Measurements from ENCODE around the gene ERICH2. TPM values are rescaled to one million over a fixed set of nuclear protein-coding genes. Genes with fewer than 3 reads are reported as not detected.

ERICH2 gene
- polyA plus RNA-seq, 1 of the 3 experiments (the other 2 are of a cell fraction): not detected

DNA sequence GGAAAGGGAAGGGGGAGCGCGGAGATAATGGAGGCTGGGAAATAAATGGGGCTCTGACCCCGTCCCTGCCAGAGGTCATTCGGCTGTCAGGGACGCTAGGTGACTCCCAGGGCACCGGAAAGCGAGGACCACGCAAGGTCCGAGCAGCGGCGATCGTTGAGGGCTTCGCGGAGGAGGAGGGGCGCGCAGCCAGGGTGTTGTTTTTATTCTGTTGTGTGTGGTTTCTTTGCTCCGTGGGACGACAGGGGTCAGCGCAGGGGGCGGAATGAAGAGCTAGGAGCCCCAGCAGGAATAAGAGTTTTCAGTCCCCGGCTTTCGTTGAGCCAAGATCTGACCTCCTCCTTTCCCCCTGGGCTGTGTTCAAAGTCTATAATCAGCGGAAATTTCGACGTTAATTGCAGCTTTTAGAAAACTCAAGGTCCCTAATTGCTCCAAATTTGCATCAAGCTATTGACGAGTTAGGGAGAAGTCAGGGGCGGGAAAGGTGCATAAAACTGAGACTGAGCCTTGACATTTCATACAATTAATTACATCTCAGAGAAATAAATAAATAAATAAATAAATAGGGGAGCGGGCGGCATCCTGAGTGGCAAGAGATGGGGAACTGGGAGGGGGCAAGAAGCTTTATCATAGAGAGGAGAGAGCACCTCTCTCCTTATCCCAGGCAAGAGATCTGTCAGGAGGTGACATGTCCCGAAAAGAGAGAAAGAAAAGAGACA lies 48.7 kb downstream of the ERICH2 start:
- Histone ChIP-seq H3K4me2 (peak overlapping the region; percentile 74; the same call in 1 of the 2 replicates), H3K9me3 (no peaks in the 10 kb centered on the region), H3K27me3 (ENCODE audit: insufficient read depth) (peaks cover 95% of the 10 kb centered on the region), H3F3A (replicated peaks; ENCODE audit: insufficient read depth) (no peaks in the 10 kb centered on the region), H3K4me3 (ENCODE audit: low read depth in 2 of 2, low read length in 1 of 2) (no peak overlapping the region), H3K79me2 (ENCODE audit: insufficient read depth) (no peaks in the 10 kb centered on the region), H3K4me1 (ENCODE audit: control insufficient read depth in 1 of 2, insufficient read depth in 2 of 2, low read depth in 1 of 2, low read length in 1 of 2) (peaks cover 5 to 46% of the 10 kb centered on the region in 2 experiments; a peak in 2 of 4 replicates), H3K9ac (no peak overlapping the region), H3K9me2 (no peaks in the 10 kb centered on the region), H4K20me1 (ENCODE audit: insufficient read depth) (no peaks in the 10 kb centered on the region), H2AFZ (ENCODE audit: low read depth) (no peak overlapping the region), H3K36me3 (replicated peaks in 1 of 2; ENCODE audit: control insufficient read depth in 1 of 2, insufficient read depth in 2 of 2, low read length in 1 of 2) (no peaks in the 10 kb centered on the region), H3K27ac (ENCODE audit: low read depth in 2 of 2, low read length in 1 of 2) (no peak overlapping the region)
- WGBS (ENCODE audit: low lambda C conversion rate): 22% methylated on average over 27 of the region's 30 CpGs
- ChIA-PET CTCF (interaction anchor here (0.6 to 10.8 kb wide), 8 partner anchors 14 to 583 kb away, joined by 3 to 148 read pairs (median 4); partner anchors contain the start of gene ERICH2), POLR2A (no interaction called here)
- peak; percentile 74; the same call in 1 of the 2 replicates for TF ChIP-seq EZH2phosphoT487 (IDR thresholded peaks at IDR 0.05; ENCODE audit: borderline replicate concordance, low read depth)
- no peak for TF ChIP-seq EP300 (IDR thresholded peaks at IDR 0.05; ENCODE audit: borderline replicate concordance in 1 of 2, low read depth in 1 of 2, low read length in 1 of 2)
- TF ChIP-seq, protein P1, sequence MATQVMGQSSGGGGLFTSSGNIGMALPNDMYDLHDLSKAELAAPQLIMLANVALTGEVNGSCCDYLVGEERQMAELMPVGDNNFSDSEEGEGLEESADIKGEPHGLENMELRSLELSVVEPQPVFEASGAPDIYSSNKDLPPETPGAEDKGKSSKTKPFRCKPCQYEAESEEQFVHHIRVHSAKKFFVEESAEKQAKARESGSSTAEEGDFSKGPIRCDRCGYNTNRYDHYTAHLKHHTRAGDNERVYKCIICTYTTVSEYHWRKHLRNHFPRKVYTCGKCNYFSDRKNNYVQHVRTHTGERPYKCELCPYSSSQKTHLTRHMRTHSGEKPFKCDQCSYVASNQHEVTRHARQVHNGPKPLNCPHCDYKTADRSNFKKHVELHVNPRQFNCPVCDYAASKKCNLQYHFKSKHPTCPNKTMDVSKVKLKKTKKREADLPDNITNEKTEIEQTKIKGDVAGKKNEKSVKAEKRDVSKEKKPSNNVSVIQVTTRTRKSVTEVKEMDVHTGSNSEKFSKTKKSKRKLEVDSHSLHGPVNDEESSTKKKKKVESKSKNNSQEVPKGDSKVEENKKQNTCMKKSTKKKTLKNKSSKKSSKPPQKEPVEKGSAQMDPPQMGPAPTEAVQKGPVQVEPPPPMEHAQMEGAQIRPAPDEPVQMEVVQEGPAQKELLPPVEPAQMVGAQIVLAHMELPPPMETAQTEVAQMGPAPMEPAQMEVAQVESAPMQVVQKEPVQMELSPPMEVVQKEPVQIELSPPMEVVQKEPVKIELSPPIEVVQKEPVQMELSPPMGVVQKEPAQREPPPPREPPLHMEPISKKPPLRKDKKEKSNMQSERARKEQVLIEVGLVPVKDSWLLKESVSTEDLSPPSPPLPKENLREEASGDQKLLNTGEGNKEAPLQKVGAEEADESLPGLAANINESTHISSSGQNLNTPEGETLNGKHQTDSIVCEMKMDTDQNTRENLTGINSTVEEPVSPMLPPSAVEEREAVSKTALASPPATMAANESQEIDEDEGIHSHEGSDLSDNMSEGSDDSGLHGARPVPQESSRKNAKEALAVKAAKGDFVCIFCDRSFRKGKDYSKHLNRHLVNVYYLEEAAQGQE (IDR thresholded peaks at IDR 0.05; ENCODE audit: low read depth, low read length): no peak
- DNase-seq: no peak

DNA sequence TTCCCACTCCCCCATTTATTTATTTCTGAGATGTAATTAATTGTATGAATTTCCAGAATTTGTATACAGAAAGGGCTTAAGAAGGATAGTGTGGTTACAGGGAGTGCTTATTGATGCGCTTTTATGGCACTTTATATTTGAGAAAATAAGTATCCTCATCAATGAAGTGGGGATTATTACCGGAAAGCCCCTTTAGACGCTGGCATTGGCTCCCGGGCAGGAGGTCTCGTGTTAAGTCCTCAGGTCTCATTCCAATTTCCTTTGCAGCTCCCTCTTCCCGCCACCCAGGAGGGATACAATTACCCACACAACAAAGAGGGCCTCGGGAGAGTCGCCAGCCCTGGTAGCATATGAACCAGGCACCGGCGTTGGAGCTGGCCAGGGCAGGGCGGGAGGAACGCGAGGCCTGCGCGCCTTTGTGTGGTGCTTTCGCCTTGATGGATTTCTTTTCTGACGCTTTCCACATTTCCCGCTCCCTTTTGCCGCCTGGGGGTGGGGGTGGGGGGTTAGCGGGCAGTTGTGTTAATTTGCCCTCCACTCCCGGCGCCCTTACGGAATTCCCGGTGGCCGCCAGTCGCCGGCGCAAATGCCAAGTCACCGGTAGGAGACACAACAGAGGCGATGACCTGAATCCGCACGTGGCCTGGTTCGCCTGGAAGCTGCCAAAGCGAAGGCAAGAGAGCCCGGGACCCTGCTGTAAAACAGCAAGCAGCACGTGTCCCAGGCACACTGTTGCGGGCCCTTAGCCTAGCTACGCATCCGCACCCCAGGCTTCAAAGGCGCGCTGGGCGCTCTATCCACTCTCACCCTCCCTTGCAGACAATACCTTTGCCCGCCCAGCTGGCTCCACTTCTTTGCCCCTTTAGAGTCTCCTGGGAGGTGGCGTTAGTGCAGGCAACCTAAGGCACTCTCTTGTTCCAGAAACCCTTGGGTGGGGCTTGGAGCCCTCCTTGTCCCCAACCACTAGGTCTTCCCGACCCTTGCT lies 49.8 kb downstream of the ERICH2 start:
- H4K20me1 ChIP-seq (ENCODE audit: insufficient read depth): no peaks in the 10 kb centered on the region
- H3K9me3 ChIP-seq: no peaks in the 10 kb centered on the region
- no peak overlapping the region for H3K4me3 ChIP-seq (ENCODE audit: low read depth in 2 of 2, low read length in 1 of 2)
- no peaks in the 10 kb centered on the region for H3K79me2 ChIP-seq (ENCODE audit: insufficient read depth)
- no peak overlapping the region for H2AFZ ChIP-seq (ENCODE audit: low read depth)
- TF ChIP-seq YY1 (IDR thresholded peaks at IDR 0.05; ENCODE audit: low read depth): no peak
- TF ChIP-seq, protein P2, sequence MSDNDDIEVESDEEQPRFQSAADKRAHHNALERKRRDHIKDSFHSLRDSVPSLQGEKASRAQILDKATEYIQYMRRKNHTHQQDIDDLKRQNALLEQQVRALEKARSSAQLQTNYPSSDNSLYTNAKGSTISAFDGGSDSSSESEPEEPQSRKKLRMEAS (IDR thresholded peaks at IDR 0.05; ENCODE audit: low read depth): 0 out of 2 replicates have a peak, but pooled peaks have one; percentile 32
- no peak for TF ChIP-seq RXRA (IDR thresholded peaks at IDR 0.05; ENCODE audit: borderline replicate concordance, low read depth)
- no peak for TF ChIP-seq POLR2AphosphoS5 (IDR thresholded peaks at IDR 0.05; ENCODE audit: low read depth, low read length)
- no peak for TF ChIP-seq RFX5 (IDR thresholded peaks at IDR 0.05; ENCODE audit: low read length)
- POLR2A ChIA-PET: no interaction called here
- peak overlapping the region; percentile 69; the same call in 1 of the 2 replicates for H3K4me2 ChIP-seq
- peaks cover 5 to 46% of the 10 kb centered on the region in 2 experiments; a peak in 2 of 4 replicates for H3K4me1 ChIP-seq (ENCODE audit: control insufficient read depth in 1 of 2, insufficient read depth in 2 of 2, low read depth in 1 of 2, low read length in 1 of 2)
- H3K9ac ChIP-seq: no peak overlapping the region
- no peaks in the 10 kb centered on the region for H3K36me3 ChIP-seq (replicated peaks in 1 of 2; ENCODE audit: control insufficient read depth in 1 of 2, insufficient read depth in 2 of 2, low read length in 1 of 2)
- peaks cover 95% of the 10 kb centered on the region for H3K27me3 ChIP-seq (ENCODE audit: insufficient read depth)
- no peak overlapping the region for H3K27ac ChIP-seq (ENCODE audit: low read depth in 2 of 2, low read length in 1 of 2)
- H3F3A ChIP-seq (replicated peaks; ENCODE audit: insufficient read depth): no peaks in the 10 kb centered on the region
- DNase-seq: peak; percentile 50
- WGBS (ENCODE audit: low lambda C conversion rate): 31% methylated on average over 43 of the region's 45 CpGs
- CTCF ChIA-PET: interaction anchor here (0.6 to 10.8 kb wide), 14 partner anchors 6 to 588 kb away, joined by 3 to 148 read pairs (median 4); partner anchors contain the start of gene GAD1
- no peaks in the 10 kb centered on the region for H3K9me2 ChIP-seq

All from SK-N-SH (cell line).